DMS 273 treated with DMSO at 0.1 percent for 48 hours (cell line): ENCODE results near the gene VASN.

Source experiments
- DNase-seq: peaks from one replicate; lab custom pipeline; 2025; lab: John Stamatoyannopoulos, UW

The VASN gene

GRCh38 chr16:4372578-4373355 lies 1.1 kb downstream of the VASN start:
- DNase-seq = no peak

- DNase-seq = no peak
These were observed 1.8 kb downstream of the VASN start for GRCh38 chr16:4373356-4373908.

- DNase-seq = no peak
These were observed 2.5 kb downstream of the VASN start for GRCh38 chr16:4373909-4374742.

GRCh38 chr16:4375717-4376116 lies 4.1 kb downstream of the VASN start:
- no peak for DNase-seq

GRCh38 chr16:4376126-4376892 lies 4.7 kb downstream of the VASN start:
- DNase-seq = no peak

- DNase-seq = no peak
These were observed 5.4 kb downstream of the VASN start for GRCh38 chr16:4376893-4377572.

GRCh38 chr16:4377573-4378154 lies 6.0 kb downstream of the VASN start:
- no peak for DNase-seq

GRCh38 chr16:4378161-4378666 lies 6.6 kb downstream of the VASN start:
- no peak for DNase-seq

GRCh38 chr16:4378999-4379690 lies 7.5 kb downstream of the VASN start:
- no peak for DNase-seq

GRCh38 chr16:4380119-4381063 lies 8.7 kb downstream of the VASN start:
- no peak for DNase-seq

- DNase-seq = no peak
These were observed 9.7 kb downstream of the VASN start for GRCh38 chr16:4381072-4381934.

- no peak for DNase-seq
These were observed 10.5 kb downstream of the VASN start for GRCh38 chr16:4381935-4382794.

- no peak for DNase-seq
These were observed 11.2 kb downstream of the VASN start for GRCh38 chr16:4382795-4383357.

GRCh38 chr16:4383591-4384444 lies 12.2 kb downstream of the VASN start:
- DNase-seq = no peak

- DNase-seq = no peak
These were observed 12.9 kb downstream of the VASN start for GRCh38 chr16:4384509-4384942.
